SH-SY5Y (cell line): ENCODE measurements around the gene MKX.

ENCODE experiments used
- GATA2 ChIP-seq: IDR thresholded peaks from 2 replicates; pipeline ENCODE4 v1.6.1; 2011; ENCODE audit warnings: mild to moderate bottlenecking, low read depth, low read length
- GATA3 ChIP-seq: IDR thresholded peaks from 2 replicates; pipeline ENCODE4 v1.6.1; 2011; ENCODE audit warnings: low read depth, mild to moderate bottlenecking, low read length, moderate library complexity

GRCh38 chr10:27687743-27688142 lies 57.9 kb downstream of the MKX start:
- TF ChIP-seq GATA2 (no peak), GATA3 (no peak)
